NCI-H146 (cell line): ENCODE results near the gene MIER3.
A peak's percentile ranks its signal among the peaks of the same experiment; 100 is the strongest.
"Not testable (repeated sequence)": the region's sequence is repeated elsewhere in the genome, so short reads cannot be mapped to it uniquely, and the experiment has no call there.

Experiments used
- DNase-seq: peaks from one replicate; lab custom pipeline; 2025; lab: John Stamatoyannopoulos, UW

Gene MIER3

DNA sequence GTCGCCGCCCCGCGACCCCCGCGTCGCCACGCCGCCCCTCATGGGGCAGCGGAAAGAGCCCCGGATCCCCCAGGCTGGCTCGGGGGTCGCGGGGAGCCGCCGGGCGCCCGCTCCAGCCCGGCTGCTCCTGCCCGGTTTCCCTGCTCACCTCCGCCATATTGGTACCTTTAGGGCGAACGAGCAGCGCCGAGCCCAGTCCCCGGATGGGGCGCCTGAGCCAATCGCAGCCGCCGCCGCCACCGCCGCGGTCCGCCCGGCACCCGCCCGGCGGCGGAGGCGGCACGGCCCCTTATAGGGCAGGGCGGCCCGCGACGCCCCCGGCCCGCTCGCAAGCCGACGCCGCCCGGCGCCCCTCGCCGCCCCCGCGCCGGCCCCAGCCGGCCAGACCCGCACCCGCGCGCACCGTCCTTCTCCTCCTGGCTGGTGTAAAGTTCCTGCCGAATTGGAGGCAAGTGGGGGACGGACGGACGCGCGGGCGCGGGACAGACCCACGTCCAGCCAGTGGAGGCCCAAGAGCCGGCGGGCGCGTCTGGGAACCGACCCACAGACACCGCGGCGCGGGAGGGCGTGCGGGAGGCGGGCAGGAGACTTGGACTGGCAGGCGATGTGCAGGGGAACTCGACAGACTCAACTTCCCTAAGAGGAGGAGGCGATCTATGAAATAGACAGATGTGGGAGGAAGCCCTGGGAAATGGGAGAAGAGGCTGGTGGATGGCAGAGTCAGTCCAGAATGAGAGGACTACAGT is at the start of gene MIER3:
MIER3 (minus strand) TSS at position 178 of the 746 bp plus-strand sequence; CDS start at position 157, 21 bp downstream.
- peak; percentile 79 for DNase-seq

DNA sequence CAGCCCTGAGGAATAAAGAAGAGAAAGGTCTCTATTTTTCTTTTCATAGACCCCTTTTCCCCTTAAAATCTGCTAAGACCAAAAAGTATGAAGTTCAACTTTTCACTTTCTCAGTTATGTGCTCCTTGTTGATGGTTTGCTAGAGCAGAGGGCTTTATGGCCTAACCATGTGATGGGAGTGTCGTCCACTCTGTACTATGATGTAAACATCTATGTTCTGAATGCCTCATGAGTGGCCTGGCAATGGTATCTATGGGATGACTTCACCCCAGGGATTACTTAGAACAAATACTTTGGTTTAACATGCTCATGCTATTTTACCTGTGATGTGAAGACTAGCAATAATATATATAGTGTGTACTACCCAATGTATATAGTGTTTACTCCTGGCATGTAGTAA is 43.7 kb upstream of the MIER3 start:
- DNase-seq, result no peak

GRCh38 chr5:56993241-56993640 is 41.3 kb upstream of the MIER3 start:
- no peak for DNase-seq

GRCh38 chr5:56989676-56990075 is 37.8 kb upstream of the MIER3 start:
- no peak for DNase-seq

GRCh38 chr5:56988490-56988889 is 36.6 kb upstream of the MIER3 start:
- DNase-seq, result no peak

DNA sequence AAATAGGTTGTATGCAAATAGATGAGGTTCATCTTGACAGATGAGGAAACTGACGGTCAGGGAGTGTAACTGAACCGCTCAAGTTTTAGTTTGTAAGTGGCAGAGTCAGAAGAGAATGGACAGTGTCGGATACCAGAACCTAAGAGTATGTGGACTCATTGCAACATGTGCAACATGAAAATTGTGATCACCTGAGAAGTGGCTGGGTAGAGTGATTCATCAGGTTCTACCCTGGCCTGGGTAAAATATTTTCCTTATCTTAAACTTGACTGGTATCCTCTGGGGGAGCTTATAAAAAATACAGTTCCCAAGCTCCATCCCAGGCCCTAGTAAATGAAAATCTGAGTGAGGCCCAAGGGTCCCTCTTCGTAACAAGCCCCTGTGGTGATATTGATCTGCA is 35.2 kb upstream of the MIER3 start:
- DNase-seq, result no peak

- DNase-seq, result no peak
Observed at GRCh38 chr5:56986626-56986947, 34.7 kb upstream of the MIER3 start.

DNA sequence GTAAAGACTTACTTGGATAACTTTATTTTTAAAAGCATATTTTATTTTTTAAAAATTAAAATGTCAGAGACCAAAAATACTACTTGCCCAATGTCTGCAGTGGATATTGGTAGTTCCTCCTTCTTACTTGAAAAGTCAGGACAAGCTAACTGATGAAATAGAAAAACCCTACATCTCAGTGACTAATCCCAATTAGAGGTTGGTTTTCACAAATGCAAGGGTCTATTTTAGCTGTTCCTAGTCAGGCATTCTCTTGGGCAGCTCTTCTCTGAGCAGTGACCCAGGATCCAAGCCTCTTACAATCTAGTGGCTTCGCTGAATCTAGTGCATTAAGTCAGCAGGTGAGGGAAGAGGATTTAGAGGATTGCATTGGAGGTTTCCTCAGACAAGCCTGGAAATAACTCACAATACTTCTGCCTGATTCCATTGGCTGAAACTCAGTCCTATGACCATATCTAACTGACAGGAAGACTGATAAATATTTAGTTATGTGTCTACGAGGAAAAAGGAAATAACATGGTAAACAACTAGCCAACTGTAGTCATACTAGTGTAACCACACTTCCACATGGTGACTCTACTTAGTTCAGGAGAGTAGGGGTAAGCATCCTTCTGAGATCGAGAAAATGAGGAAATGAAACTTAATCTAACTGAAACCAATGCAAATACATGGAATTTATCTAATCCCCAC is 34.2 kb upstream of the MIER3 start:
- no peak for DNase-seq

DNA sequence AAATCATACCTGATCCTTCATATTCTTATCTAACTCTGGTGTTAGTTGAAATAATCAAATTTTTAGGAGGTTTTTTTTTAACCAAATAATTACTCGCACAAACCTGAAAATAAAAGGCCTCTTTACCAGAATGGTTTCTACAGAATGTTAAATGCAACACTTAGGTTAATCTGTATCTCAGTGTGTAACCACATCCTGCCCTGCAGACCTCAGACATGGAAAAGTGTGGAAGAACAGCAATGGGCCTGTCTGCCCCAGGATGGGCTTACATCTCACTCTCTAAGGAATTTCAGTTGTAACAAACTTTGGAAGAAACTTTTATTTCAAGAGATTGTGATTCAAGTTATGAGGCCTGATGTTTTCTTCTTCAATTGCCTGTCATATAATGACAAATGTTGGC is 32.5 kb upstream of the MIER3 start:
- no peak for DNase-seq

- DNase-seq, result no peak
Observed at GRCh38 chr5:56983593-56984361, 31.9 kb upstream of the MIER3 start.

- no peak for DNase-seq
Observed at GRCh38 chr5:56981548-56982315, 29.8 kb upstream of the MIER3 start.

DNA sequence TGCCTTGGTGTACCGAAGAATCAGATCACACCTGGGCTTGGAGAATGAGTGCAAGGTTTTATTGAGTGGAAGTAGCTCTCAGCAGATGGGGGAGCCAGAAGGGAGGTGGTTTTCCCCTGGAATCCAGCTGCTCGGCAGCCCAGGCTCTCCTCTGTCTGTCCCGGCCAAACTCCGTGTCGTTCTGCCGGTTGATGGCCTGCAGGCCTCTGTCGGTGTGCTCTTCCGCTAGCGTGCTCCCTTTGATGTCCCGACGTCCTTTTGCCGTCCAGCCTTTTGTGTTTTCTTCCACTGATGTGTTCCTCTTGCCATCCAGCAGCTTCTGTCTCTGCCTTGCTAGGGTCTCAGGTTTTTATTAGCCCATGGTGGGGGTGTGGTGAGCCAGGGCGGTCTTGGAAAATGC is 28.0 kb upstream of the MIER3 start:
- no peak for DNase-seq

GRCh38 chr5:56979526-56979925 is 27.6 kb upstream of the MIER3 start:
- not testable (repeated sequence) for DNase-seq

DNA sequence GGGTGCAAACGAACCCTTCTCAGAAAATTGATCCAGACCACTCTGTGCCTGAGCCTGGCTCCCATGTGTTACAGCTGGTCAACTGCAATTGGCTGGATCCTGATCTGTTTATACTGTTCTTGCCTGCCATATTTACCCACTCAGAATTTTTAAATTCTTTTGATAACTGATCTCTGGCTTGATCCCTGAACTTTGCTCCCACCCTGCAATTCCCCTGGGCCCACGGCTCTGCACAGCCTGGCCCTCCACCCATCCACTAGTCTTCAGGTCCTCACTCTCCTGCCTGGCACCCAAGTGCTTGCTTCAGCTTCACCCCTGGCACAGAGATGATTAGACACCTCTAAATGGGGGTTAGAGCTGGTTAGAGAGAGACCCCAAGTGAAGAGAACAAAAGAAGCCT is 25.9 kb upstream of the MIER3 start:
- no peak for DNase-seq

DNA sequence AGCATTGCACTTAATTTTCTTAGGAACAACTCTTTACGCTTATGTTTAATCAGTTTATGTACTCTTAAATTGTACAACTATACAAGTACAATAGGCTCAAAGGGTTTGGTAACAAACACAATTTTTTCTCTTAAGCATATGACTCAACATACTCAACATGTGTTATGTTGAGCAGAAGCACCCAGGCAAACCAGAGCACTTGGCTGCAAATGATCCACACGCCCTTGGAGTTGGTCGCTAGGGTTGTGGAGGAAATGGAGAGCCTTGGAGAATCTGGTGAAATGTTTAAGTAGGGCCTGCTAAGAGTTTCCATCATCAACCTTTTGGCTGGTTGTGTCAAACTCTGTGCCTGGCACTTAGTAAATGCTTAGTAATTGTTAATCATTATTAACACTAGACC is 25.1 kb upstream of the MIER3 start:
- no peak for DNase-seq

DNA sequence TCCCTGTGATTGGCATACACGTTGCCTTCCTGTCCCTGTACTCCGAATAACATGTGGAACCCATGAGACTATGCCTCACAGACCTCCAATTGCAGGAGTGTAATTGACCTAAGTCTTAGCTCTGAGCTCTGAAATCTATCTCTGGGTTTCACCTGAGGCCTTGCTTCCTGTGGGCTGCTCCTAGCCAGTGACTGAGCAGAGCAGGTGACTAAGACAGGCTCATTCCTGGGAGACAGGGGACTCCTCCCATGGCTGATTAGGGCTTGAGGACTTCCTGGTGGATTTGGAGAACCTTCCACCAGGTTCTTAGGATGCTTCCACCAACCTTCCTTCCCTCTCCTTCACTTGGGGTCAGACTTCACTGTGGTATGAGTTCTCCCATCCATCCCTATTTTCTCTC is 22.3 kb upstream of the MIER3 start:
- no peak for DNase-seq

- DNase-seq, result no peak
Observed at GRCh38 chr5:56973473-56973872, 21.6 kb upstream of the MIER3 start.

- no peak for DNase-seq
Observed at GRCh38 chr5:56971275-56971674, 19.4 kb upstream of the MIER3 start.

GRCh38 chr5:56964173-56964572 is 12.2 kb upstream of the MIER3 start:
- DNase-seq, result no peak

- no peak for DNase-seq
Observed at GRCh38 chr5:56963246-56963645, 11.3 kb upstream of the MIER3 start.

DNA sequence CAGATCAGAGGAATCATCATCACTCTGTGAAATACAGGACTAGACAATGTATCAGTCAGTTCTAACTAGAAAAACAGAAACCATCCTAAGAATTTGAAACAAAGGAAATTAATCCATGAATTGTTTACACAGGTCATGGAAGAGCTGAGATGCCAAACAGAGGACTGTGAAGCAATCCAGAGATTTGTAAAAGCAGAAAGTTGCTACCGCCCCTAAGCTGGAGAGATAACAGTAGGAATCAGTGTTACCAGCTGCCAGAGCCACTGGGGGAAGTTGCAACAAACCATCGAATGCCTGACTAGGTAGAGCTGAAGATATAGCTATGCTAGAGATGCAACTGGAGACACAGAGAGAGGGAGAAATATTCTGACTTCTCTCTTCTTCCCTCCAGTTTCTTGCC is 10.4 kb upstream of the MIER3 start:
- DNase-seq, result no peak

GRCh38 chr5:56961746-56962145 is 9.8 kb upstream of the MIER3 start:
- no peak for DNase-seq
